Measurements from ENCODE around the gene TTC34.

The TTC34 gene

GRCh38 chr1:2591581-2592261 lies 209.8 kb downstream of the TTC34 start:
- no peak for DNase-seq (ENCODE audit: low spot score in 2 of 2)
- no peak for ATAC-seq (ENCODE audit: low read depth)
- no peaks in the 10 kb centered on the region for H3K36me3 Mint-ChIP-seq
- no peaks in the 10 kb centered on the region for H3K9me3 Mint-ChIP-seq
- H3K4me1 Mint-ChIP-seq: peaks cover 9% of the 10 kb centered on the region
- no peak overlapping the region for H3K27ac Mint-ChIP-seq
- H3K4me3 Mint-ChIP-seq: no peak overlapping the region
- H3K27me3 Mint-ChIP-seq: peaks cover 4% of the 10 kb centered on the region

- DNase-seq (ENCODE audit: low spot score in 2 of 2) (no peak), ATAC-seq (ENCODE audit: low read depth) (no peak)
- no peak overlapping the region for H3K27ac Mint-ChIP-seq
- peaks cover 9% of the 10 kb centered on the region for H3K4me1 Mint-ChIP-seq
- H3K36me3 Mint-ChIP-seq: no peaks in the 10 kb centered on the region
- H3K4me3 Mint-ChIP-seq: no peak overlapping the region
- H3K27me3 Mint-ChIP-seq: peaks cover 4% of the 10 kb centered on the region
- no peaks in the 10 kb centered on the region for H3K9me3 Mint-ChIP-seq
These were observed 210.3 kb downstream of the TTC34 start for GRCh38 chr1:2591233-2591580.

GRCh38 chr1:2590233-2591141 lies 211.0 kb downstream of the TTC34 start:
- no peaks in the 10 kb centered on the region for H3K36me3 Mint-ChIP-seq
- peaks cover 9% of the 10 kb centered on the region for H3K4me1 Mint-ChIP-seq
- no peaks in the 10 kb centered on the region for H3K9me3 Mint-ChIP-seq
- DNase-seq (ENCODE audit: low spot score in 2 of 2) (no peak), ATAC-seq (ENCODE audit: low read depth) (no peak)
- H3K4me3 Mint-ChIP-seq: no peak overlapping the region
- H3K27me3 Mint-ChIP-seq: peaks cover 4% of the 10 kb centered on the region
- no peak overlapping the region for H3K27ac Mint-ChIP-seq

GRCh38 chr1:2589431-2590232 lies 211.9 kb downstream of the TTC34 start:
- peaks cover 4% of the 10 kb centered on the region for H3K27me3 Mint-ChIP-seq
- H3K4me1 Mint-ChIP-seq: peaks cover 13% of the 10 kb centered on the region
- H3K4me3 Mint-ChIP-seq: peak overlapping the region; percentile 21
- no peaks in the 10 kb centered on the region for H3K36me3 Mint-ChIP-seq
- no peak for ATAC-seq (ENCODE audit: low read depth)
- no peak for DNase-seq (ENCODE audit: low spot score in 2 of 2)
- no peak overlapping the region for H3K27ac Mint-ChIP-seq
- H3K9me3 Mint-ChIP-seq: no peaks in the 10 kb centered on the region

- no peak overlapping the region for H3K4me3 Mint-ChIP-seq
- peaks cover 4% of the 10 kb centered on the region for H3K27me3 Mint-ChIP-seq
- ATAC-seq (ENCODE audit: low read depth) (no peak), DNase-seq (ENCODE audit: low spot score in 2 of 2) (no peak)
- H3K4me1 Mint-ChIP-seq: peaks cover 20% of the 10 kb centered on the region
- no peaks in the 10 kb centered on the region for H3K9me3 Mint-ChIP-seq
- no peak overlapping the region for H3K27ac Mint-ChIP-seq
- H3K36me3 Mint-ChIP-seq: no peaks in the 10 kb centered on the region
These were observed 212.6 kb downstream of the TTC34 start for GRCh38 chr1:2588661-2589430.

- Mint-ChIP-seq H3K27me3 (peaks cover 4% of the 10 kb centered on the region), H3K36me3 (no peaks in the 10 kb centered on the region), H3K9me3 (no peaks in the 10 kb centered on the region), H3K4me1 (peaks cover 27% of the 10 kb centered on the region), H3K27ac (no peak overlapping the region), H3K4me3 (peak overlapping the region; percentile 70)
- no peak for DNase-seq (ENCODE audit: low spot score in 2 of 2)
- ATAC-seq (ENCODE audit: low read depth): no peak
These were observed 213.5 kb downstream of the TTC34 start for GRCh38 chr1:2587860-2588571.

GRCh38 chr1:2587071-2587859 lies 214.2 kb downstream of the TTC34 start:
- peak in 1 of 2 donors; percentile 56 for DNase-seq (ENCODE audit: low spot score in 2 of 2)

GRCh38 chr1:2586154-2587070 lies 215.1 kb downstream of the TTC34 start, which contains the start of gene PRXL2B:
Gene PRXL2B (plus strand): TSS chr1:2586777. CDS start chr1:2586886, 109 bp downstream.
- H3K4me1 Mint-ChIP-seq: peaks cover 30% of the 10 kb centered on the region
- peak; percentile 98 to 99 for DNase-seq (ENCODE audit: low spot score in 2 of 2)
- ATAC-seq (ENCODE audit: low read depth): peak; percentile 69
- H3K4me3 Mint-ChIP-seq: peak within 1 kb of the TSS; percentile 86
- peaks cover 3% of the 10 kb centered on the region for H3K36me3 Mint-ChIP-seq
- H3K27me3 Mint-ChIP-seq: no peaks in the 10 kb centered on the region
- peaks cover 3% of the 10 kb centered on the region for H3K9me3 Mint-ChIP-seq
- peak within 1 kb of the TSS; percentile 98 for H3K27ac Mint-ChIP-seq

More at GRCh38 chr1:2587071-2587859, 214.2 kb downstream of the TTC34 start:
- ATAC-seq (ENCODE audit: low read depth): no peak
- Mint-ChIP-seq H3K27ac (peak overlapping the region; percentile 98), H3K27me3 (peaks cover 1% of the 10 kb centered on the region), H3K4me1 (peaks cover 26% of the 10 kb centered on the region), H3K9me3 (no peaks in the 10 kb centered on the region), H3K4me3 (peak overlapping the region; percentile 70), H3K36me3 (no peaks in the 10 kb centered on the region)
